Mesodermal cell (in vitro differentiated cells): Measurements from ENCODE around the gene GLI2.
A peak's percentile ranks its signal among the peaks of the same experiment; 100 is the strongest.

ENCODE experiments used
- H3K27ac ChIP-seq: 2 replicates; pipeline ENCODE4 v1.7.0; 2013; ENCODE audit warnings: mild to moderate bottlenecking, low read depth, low read length, moderate library complexity; ENCODE audit not compliant: severe bottlenecking
- H3K36me3 ChIP-seq: 2 replicates; pipeline ENCODE4 v1.7.1; 2013; ENCODE audit warnings: mild to moderate bottlenecking, low read length, moderate library complexity; ENCODE audit not compliant: control insufficient read depth, insufficient read depth
- H3K4me1 ChIP-seq: one replicate; pipeline ENCODE4 v1.7.1; 2013; ENCODE audit warnings: mild to moderate bottlenecking, low read length; ENCODE audit not compliant: insufficient read depth, control insufficient read depth, poor library complexity, severe bottlenecking
- H3K4me3 ChIP-seq: 2 replicates; pipeline ENCODE4 v1.7.0; 2013; ENCODE audit warnings: low read length, control low read depth, mild to moderate bottlenecking; ENCODE audit not compliant: insufficient read depth, poor library complexity, severe bottlenecking; ENCODE audit errors: extremely low read depth
- H3K9me3 ChIP-seq: 2 replicates; pipeline ENCODE4 v1.7.1; 2013; ENCODE audit warnings: mild to moderate bottlenecking, low read length, moderate library complexity; ENCODE audit not compliant: control insufficient read depth
- WGBS, 2 experiments: methylation state at CpG; one replicate each; pipeline ENCODE4 v1.1.5; 2013; ENCODE audit warnings: missing lambda C conversion rate in 2 of 2; ENCODE audit not compliant: insufficient coverage in 2 of 2; 5-methylcytosine and 5-hydroxymethylcytosine counted together

The GLI2 gene

DNA sequence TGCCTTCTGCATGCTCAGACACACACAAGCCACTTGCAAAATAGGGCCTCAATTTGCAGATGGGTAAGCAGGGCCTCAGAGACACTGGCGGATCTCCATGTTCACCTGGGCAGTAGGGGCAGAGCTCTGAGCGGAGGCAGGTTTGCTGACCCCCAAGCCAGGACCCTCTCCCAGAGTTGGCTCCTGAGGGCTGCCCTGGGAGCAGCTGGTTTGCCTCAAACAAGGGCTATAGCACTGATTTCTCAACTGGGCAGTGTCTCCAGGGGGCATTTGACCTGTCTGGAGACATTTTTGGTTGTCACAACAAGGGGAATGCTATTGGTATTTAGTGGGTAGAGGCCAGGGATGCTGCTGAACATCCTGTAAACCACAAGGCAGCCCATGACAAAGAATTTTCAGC, 11.6 kb downstream of the GLI2 start:
- 94 to 96% methylated on average over 2 of the region's 2 CpGs for WGBS, 2 experiments

DNA sequence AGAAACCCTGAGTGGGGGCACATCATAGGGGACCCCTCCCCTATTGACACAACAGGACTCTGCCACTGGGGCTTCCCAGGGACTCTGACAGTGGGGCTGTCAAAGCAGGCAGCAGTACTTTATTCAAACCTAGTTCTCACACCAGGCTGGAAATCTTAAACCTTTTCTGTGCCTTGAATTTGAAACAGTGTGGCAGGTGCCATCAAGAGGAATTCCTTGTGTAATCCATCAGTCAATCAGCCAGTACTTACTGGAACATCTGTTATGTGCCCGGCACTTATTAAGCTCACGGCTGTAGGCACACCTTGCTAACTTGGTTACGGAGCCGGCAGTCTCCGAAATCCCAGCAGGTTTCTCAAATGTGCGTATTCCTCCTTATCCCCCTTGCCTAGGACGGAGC, 12.0 kb downstream of the GLI2 start:
- no peak overlapping the region for H3K27ac ChIP-seq
- H3K36me3 ChIP-seq: peaks cover 13% of the 10 kb centered on the region
- H3K4me1 ChIP-seq: peaks cover 22% of the 10 kb centered on the region
- WGBS, 2 experiments: 92 to 96% methylated on average over 5 to 6 of the region's 7 CpGs
- no peak overlapping the region for H3K4me3 ChIP-seq
- no peaks in the 10 kb centered on the region for H3K9me3 ChIP-seq

More for the DNA sequence above, 11.6 kb downstream of the GLI2 start:
- Histone ChIP-seq H3K4me3 (no peak overlapping the region), H3K36me3 (peaks cover 9% of the 10 kb centered on the region), H3K9me3 (no peaks in the 10 kb centered on the region), H3K27ac (no peak overlapping the region), H3K4me1 (peaks cover 26% of the 10 kb centered on the region)

DNA sequence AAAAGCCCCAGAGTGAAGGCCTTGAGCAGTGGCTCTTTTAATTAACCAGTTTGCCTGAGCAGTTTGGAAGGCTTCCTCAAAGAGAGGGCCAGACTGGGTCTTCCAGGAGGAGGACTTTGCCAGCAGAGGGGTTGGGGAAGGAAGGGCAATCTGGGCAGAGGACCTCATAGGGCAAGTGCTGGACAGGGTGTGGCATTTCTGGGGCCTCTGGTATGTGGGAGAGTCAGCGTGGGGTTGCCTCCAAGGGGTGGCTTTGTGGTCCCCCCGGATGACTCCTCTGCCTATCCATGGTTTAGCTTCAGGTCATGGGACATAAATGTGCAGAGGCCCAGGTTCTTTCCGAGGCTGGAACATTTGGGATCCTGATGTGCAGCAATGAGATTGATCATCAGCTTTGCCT, 12.6 kb downstream of the GLI2 start:
- Histone ChIP-seq H3K4me3 (no peak overlapping the region), H3K9me3 (no peaks in the 10 kb centered on the region), H3K4me1 (peaks cover 18% of the 10 kb centered on the region), H3K27ac (no peak overlapping the region), H3K36me3 (peaks cover 15% of the 10 kb centered on the region)
- 97 to 100% methylated on average over 1 to 3 of the region's 3 CpGs for WGBS, 2 experiments

DNA sequence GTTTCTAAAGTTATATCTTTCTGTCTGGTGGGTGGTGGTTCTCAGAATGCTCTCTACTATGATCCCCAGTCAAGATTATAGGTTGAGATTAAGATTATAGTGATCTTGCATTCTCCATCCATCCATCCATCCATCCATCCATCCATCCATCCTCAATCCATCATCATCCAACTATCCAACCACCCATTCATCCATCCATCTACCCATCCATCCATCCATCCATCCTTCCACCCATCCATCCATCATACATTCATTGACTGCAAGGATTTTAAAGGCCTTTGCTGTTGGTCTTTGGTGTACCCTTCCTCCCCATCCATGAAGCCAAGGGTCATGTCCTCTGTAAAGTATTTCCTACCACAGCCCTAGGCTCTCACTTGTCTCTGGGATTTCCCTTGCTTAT, 13.1 kb downstream of the GLI2 start:
- no peak overlapping the region for H3K4me3 ChIP-seq

GRCh38 chr2:120749506-120750431, 14.1 kb downstream of the GLI2 start:
- H3K27ac ChIP-seq: peak overlapping the region; percentile 73
- H3K4me1 ChIP-seq: peaks cover 12% of the 10 kb centered on the region
- peaks cover 17% of the 10 kb centered on the region for H3K36me3 ChIP-seq
- no peak overlapping the region for H3K4me3 ChIP-seq
- WGBS, 2 experiments: 70 to 80% methylated on average over 4 to 9 of the region's 11 CpGs
- H3K9me3 ChIP-seq: no peaks in the 10 kb centered on the region

More for the DNA sequence above, 13.1 kb downstream of the GLI2 start:
- Histone ChIP-seq H3K9me3 (no peaks in the 10 kb centered on the region), H3K27ac (no peak overlapping the region), H3K36me3 (peaks cover 15% of the 10 kb centered on the region), H3K4me1 (peaks cover 14% of the 10 kb centered on the region)

DNA sequence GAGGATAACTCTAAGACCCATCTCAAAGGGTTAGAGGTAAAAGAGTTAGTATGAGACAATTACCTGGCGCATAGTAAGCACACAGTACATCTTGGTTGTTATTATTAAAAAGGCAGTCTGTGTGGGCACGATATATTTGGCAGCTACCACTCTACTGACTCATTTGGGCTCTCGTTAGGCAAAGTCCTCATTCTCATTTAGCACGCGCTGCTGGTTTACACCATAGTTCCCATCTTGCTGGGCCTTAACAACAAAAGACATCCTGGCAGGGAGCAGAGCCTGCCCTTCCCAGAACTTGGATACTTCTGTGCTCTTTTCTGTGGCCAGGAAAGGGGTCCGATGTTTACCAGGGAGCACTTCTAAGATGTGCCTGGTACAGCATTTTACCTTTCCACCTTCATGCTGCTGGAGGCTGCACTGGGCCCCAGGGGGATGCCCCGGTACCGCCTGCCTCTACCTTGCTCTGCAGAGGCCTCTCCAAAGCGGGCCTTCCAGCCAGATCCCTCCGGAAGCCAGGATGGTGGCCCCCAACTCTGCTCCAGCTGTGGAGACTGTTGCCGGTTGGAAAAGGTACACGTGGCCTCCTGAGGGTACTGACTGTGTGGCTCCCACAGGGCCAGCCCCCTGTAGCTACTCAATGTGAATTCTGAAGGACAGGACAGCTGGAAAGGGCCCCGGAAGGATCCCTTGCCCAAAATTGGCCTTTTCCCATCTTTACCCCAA, 15.0 kb downstream of the GLI2 start:
- 83 to 88% methylated on average over 11 to 12 of the region's 13 CpGs for WGBS, 2 experiments
- H3K9me3 ChIP-seq: no peaks in the 10 kb centered on the region
- no peak overlapping the region for H3K4me3 ChIP-seq
- peaks cover 22% of the 10 kb centered on the region for H3K36me3 ChIP-seq
- H3K27ac ChIP-seq: peak overlapping the region; percentile 73
- peaks cover 12% of the 10 kb centered on the region for H3K4me1 ChIP-seq

- peaks cover 12% of the 10 kb centered on the region for H3K4me1 ChIP-seq
- H3K9me3 ChIP-seq: no peaks in the 10 kb centered on the region
- no peak overlapping the region for H3K27ac ChIP-seq
- H3K36me3 ChIP-seq: peaks cover 22% of the 10 kb centered on the region
- no peak overlapping the region for H3K4me3 ChIP-seq
- 86% methylated on average over 1 of the region's 1 CpG; no CpG with 5 or more reads in 1 of the 2 experiments for WGBS, 2 experiments
These were observed 15.9 kb downstream of the GLI2 start for GRCh38 chr2:120751553-120751952.

- no peak overlapping the region for H3K4me3 ChIP-seq
These were observed 18.6 kb downstream of the GLI2 start for GRCh38 chr2:120754067-120754960.

DNA sequence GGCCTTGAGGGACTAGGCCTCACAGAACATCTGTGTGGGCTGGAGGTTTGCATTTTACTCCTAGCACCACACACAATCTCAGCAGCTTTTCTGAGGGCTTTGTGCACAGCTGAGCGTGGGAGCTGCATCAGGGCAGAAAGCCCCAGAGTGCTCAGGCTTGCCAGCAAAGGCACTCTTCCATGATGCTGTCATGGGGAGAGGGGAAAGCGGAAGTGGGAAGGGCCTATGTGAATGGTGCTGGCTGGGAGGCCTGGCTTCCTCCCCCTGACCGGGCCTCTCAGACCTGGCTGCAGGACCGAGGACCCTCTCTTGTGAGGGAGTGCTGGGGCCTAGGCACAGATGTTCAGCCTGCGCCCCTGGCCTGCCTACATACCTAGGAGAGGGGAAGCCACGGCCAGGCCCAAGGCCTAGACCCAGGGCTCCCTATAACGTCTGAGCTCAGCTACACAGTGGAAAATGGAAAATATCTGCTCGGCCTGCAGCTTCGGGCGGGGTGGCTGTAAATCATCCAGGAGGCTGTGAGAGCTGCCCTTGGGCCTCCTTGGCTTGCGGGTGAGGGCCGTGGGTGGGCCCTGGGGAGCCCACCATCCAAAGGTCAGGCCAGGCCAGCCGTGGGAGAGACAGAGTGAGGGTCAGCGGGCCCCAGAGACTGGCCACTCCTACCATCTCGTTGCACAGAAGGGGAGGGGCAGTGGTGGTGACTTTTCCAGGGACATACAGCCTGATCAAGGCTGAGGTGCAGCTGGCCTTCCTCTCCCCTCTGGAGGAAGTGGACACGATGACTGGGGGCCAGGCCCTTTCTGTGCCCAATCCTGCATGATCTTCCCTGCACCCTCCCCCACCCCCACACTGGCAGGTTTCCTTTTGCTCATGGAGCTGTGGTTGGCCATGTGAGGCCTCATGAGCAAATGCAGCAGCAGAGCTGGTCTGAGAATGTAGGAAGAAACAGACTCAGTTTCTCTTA, 22.8 kb downstream of the GLI2 start:
- Histone ChIP-seq H3K36me3 (peaks cover 23% of the 10 kb centered on the region), H3K27ac (peak overlapping the region; percentile 83)
- 68 to 70% methylated on average over 12 to 15 of the region's 16 CpGs for WGBS, 2 experiments

More at GRCh38 chr2:120754067-120754960, 18.6 kb downstream of the GLI2 start:
- no peaks in the 10 kb centered on the region for H3K9me3 ChIP-seq
- 97 to 100% methylated on average over 3 to 5 of the region's 14 CpGs for WGBS, 2 experiments
- H3K27ac ChIP-seq: no peak overlapping the region
- H3K4me1 ChIP-seq: peaks cover 33% of the 10 kb centered on the region
- peaks cover 26% of the 10 kb centered on the region for H3K36me3 ChIP-seq

More for the DNA sequence above, 22.8 kb downstream of the GLI2 start:
- Histone ChIP-seq H3K9me3 (no peaks in the 10 kb centered on the region), H3K4me1 (peaks cover 42% of the 10 kb centered on the region), H3K4me3 (no peak overlapping the region)
